Ishikawa (cell line): ENCODE data around the gene SNX32.

ENCODE experiments used
- CEBPB ChIP-seq: IDR thresholded peaks from 2 replicates; pipeline ENCODE4 v1.6.1; 2012
- CREB1 ChIP-seq: IDR thresholded peaks from 2 replicates; pipeline ENCODE4 v1.6.1; 2012; ENCODE audit warnings: low read depth
- EGR1 ChIP-seq: IDR thresholded peaks from 2 replicates; pipeline ENCODE4 v1.6.1; 2012
- EP300 ChIP-seq: IDR thresholded peaks from 2 replicates; pipeline ENCODE4 v1.6.1; 2012; ENCODE audit warnings: borderline replicate concordance
- FOXM1 ChIP-seq: IDR thresholded peaks from 2 replicates; pipeline ENCODE4 v1.6.1; 2012; ENCODE audit warnings: low read depth, borderline replicate concordance
- MAX ChIP-seq: IDR thresholded peaks from 2 replicates; pipeline ENCODE4 v1.6.1; 2012
- NFIC ChIP-seq: IDR thresholded peaks from 2 replicates; pipeline ENCODE4 v1.6.1; 2012
- RAD21 ChIP-seq: IDR thresholded peaks from 2 replicates; pipeline ENCODE4 v1.6.1; 2012; ENCODE audit warnings: low read depth
- REST ChIP-seq: IDR thresholded peaks from 2 replicates; pipeline ENCODE4 v1.6.1; 2012; ENCODE audit warnings: low read depth, mild to moderate bottlenecking
- TAF1 ChIP-seq: IDR thresholded peaks from 2 replicates; pipeline ENCODE4 v1.6.1; 2012; ENCODE audit warnings: low read depth, mild to moderate bottlenecking
- TCF12 ChIP-seq: IDR thresholded peaks from 2 replicates; pipeline ENCODE4 v1.6.1; 2012; ENCODE audit warnings: low read depth
- TEAD4 ChIP-seq: IDR thresholded peaks from 2 replicates; pipeline ENCODE4 v1.6.1; 2012
- USF1 ChIP-seq: IDR thresholded peaks from 2 replicates; pipeline ENCODE4 v1.6.1; 2012
- YY1 ChIP-seq: IDR thresholded peaks from 2 replicates; pipeline ENCODE4 v1.6.1; 2012; ENCODE audit warnings: low read depth
- ZBTB7A ChIP-seq: IDR thresholded peaks from 2 replicates; pipeline ENCODE4 v1.6.1; 2012; ENCODE audit warnings: low read depth

Gene SNX32

DNA sequence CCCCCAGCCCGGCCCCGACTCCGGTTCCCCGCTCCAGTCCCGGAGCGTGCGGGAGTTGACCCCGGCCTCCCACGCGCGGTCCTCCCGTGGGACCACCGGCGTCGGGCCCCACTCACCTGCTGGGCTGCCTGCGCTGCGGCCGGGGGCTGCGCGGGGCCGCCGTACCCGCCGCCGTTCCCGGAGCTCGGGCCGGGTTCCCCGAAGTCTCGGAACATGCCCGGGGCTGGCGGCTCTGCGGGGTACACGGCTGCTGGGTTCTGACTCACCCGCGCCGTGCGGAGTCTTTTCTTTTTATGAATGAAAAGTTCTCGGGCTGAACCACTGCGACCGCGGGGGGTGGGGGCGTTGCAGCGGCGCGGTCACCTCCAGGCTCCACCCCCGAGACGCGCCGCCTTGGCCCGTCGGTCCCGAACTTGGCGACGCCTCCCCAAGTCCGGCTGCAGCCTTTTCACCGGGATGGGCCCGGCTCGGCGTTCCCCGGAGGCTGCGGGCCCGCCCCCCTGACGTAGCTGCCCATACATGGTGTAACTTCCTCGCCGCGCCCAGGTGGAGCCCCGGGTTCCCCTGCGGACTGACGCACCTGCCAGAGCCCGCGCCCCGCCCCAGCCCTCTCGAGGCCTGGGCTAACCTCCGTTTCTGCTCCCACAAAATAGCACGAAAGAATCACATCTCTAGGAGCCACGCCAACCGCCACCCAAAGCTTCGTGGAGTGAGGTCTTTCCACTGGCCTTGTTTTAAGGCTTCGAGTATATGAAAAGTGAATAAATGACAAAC is 66.5 kb downstream of the SNX32 start, which contains the start of gene FOSL1:
TSS of gene FOSL1 (minus strand) at position 264 of the 774 bp plus-strand sequence. CDS start at position 215, 49 bp downstream.
- TF ChIP-seq FOXM1, result no peak
- no peak for TF ChIP-seq USF1
- no peak; the same call in 1 of the 2 replicates for TF ChIP-seq CEBPB
- TF ChIP-seq NFIC, result peak; percentile 37; the same call in 1 of the 2 replicates
- TF ChIP-seq ZBTB7A, result 0 out of 2 replicates have a peak, but pooled peaks have one; percentile 2
- TF ChIP-seq EP300, result peak; percentile 56
- peak; percentile 88 for TF ChIP-seq CREB1
- TF ChIP-seq TCF12, result peak; percentile 65; the same call in 1 of the 2 replicates
- peak; percentile 65; the same call in 1 of the 2 replicates for TF ChIP-seq TAF1
- TF ChIP-seq MAX, result peak; percentile 90
- no peak; the same call in 1 of the 2 replicates for TF ChIP-seq RAD21
- TF ChIP-seq REST, result no peak
- peak; percentile 6; the same call in 1 of the 2 replicates for TF ChIP-seq EGR1
- no peak; the same call in 1 of the 2 replicates for TF ChIP-seq TEAD4
- no peak for TF ChIP-seq YY1

GRCh38 chr11:65900899-65901180 is 67.1 kb downstream of the SNX32 start:
- TF ChIP-seq TAF1, result no peak
- TF ChIP-seq REST, result no peak
- TF ChIP-seq TEAD4, result no peak
- TF ChIP-seq RAD21, result no peak
- TF ChIP-seq CEBPB, result no peak
- TF ChIP-seq EP300, result no peak
- no peak for TF ChIP-seq USF1
- no peak for TF ChIP-seq FOXM1

DNA sequence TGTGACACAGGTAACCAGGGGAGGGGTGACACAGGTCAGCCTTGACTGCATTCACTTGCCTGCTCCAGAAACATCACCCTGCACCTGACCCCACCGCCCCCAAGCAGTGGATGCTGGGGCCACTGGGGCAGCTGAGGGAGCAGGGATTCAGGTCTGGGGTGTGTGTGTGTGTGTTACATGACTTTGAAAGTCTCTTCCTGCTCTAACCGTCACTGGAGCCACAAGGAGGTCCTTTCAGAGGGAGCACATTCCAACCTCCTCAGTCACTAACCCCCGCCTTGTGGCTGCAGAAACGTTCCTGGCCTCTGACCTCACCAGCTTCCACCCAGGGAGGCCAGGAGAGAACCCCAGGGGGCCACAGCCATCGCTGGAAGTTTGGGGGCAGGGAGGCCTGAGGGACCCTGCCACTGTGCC is 69.3 kb downstream of the SNX32 start:
- peak; percentile 74; the same call in 1 of the 2 replicates for TF ChIP-seq EP300
- TF ChIP-seq YY1, result 0 out of 2 replicates have a peak, but pooled peaks have one; percentile 33
- 0 out of 2 replicates have a peak, but pooled peaks have one; percentile 28 for TF ChIP-seq MAX
- TF ChIP-seq TEAD4, result peak; percentile 91
- TF ChIP-seq RAD21, result no peak
- peak; percentile 79 for TF ChIP-seq FOXM1
- no peak for TF ChIP-seq EGR1
- peak; percentile 78; the same call in 1 of the 2 replicates for TF ChIP-seq TCF12
